HCT116 (cell line): ENCODE data around the gene ANKRD44. TPM values are rescaled to one million over a fixed set of nuclear protein-coding genes. Genes with fewer than 3 reads are reported as not detected.

Experiments used
- ATAC-seq: fragments of 200-7000 bp; cut with Tn5 transposase; 2 replicates; pipeline ENCODE4 v1.9.1; 2020; ENCODE audit warnings: mild to moderate bottlenecking, moderate library complexity
- BruUV-seq: library from RNA; stranded (reverse); fragments of 400-500 nt; replicated peaks from 2 replicates; lab custom pipeline; 2021; lab: Mats Ljungman, UMichigan
- CTCF ChIA-PET: fragments of 300-600 bp; sonication (Branson Sonifier 250); formaldehyde crosslinking; loops from one replicate; lab custom pipeline; 2021; ENCODE audit warnings: antibody characterized with exemption; lab: Charles Lee
- POLR2A ChIA-PET: fragments of 300-600, 350-600 bp; sonication (Branson Sonifier 250); formaldehyde crosslinking; loops from one replicate; lab custom pipeline; 2021; ENCODE audit warnings: antibody characterized with exemption; lab: Charles Lee
- RAD21 ChIA-PET, 2 experiments: fragments of 300-600 bp; sonication (Branson Sonifier 250); formaldehyde crosslinking; loops; one replicate each; lab custom pipeline; 2023; ENCODE audit warnings: low total read pairs in 2 of 2; ENCODE audit not compliant: uncharacterized antibody in 2 of 2, unreplicated experiment in 2 of 2, low non-redundant PET in 1 of 2; lab: Charles Lee
- DNase-seq: peaks from one replicate; pipeline ENCODE4 v3.0.0-alpha.2; 2010; ENCODE audit warnings: low read depth, low spot score
- H2AFZ ChIP-seq: fragments of 200-600 bp; shearing (Covaris generic), sonication (generic); 2 replicates; pipeline ENCODE4 v1.6.1; 2017; ENCODE audit warnings: low read depth, mixed run types, mixed read lengths, antibody characterized with exemption, low read length; ENCODE audit not compliant: poor library complexity, severe bottlenecking
- H3K27ac ChIP-seq: 2 replicates; pipeline ENCODE4 v1.5.1; 2012; ENCODE audit warnings: low read depth, low read length
- H3K27me3 ChIP-seq: fragments of 200-600 bp; sonication (generic); 2 replicates; pipeline ENCODE4 v1.6.1; 2016; ENCODE audit warnings: mixed run types, low read length, mixed read lengths; ENCODE audit not compliant: insufficient read depth
- H3K36me3 ChIP-seq, 2 experiments: fragments of 200-500 bp in 1 of 2; fragments of 200-600 bp in 1 of 2; sonication (Bioruptor generic) in 1 of 2; sonication (generic) in 1 of 2; 2 replicates each; pipeline versions ENCODE4 v1.5.1 to v1.6.1; 2014 to 2016; ENCODE audit warnings: low read length in 2 of 2, inconsistent platforms in 1 of 2, mixed read lengths in 1 of 2, mixed run types in 1 of 2; ENCODE audit not compliant: insufficient read depth in 2 of 2, control insufficient read depth in 1 of 2
- H3K4me1 ChIP-seq, 2 experiments: fragments of 200-600 bp in 1 of 2; sonication (generic) in 1 of 2; 2 replicates each; pipeline versions ENCODE4 v1.5.1 to v1.6.1; 2012 to 2017; ENCODE audit warnings: low read length in 2 of 2, inconsistent platforms in 1 of 2, mild to moderate bottlenecking in 1 of 2, mixed read lengths in 1 of 2, mixed run types in 1 of 2, moderate library complexity in 1 of 2; ENCODE audit not compliant: insufficient read depth in 2 of 2, control insufficient read depth in 1 of 2
- H3K4me2 ChIP-seq: fragments of 200-600 bp; sonication (generic); 2 replicates; pipeline ENCODE4 v1.6.1; 2017; ENCODE audit warnings: mixed run types, low read length, mixed read lengths
- H3K4me3 ChIP-seq, 2 experiments: fragments of 200-600 bp in 1 of 2; sonication (generic) in 1 of 2; replicated peaks in 1 of 2; 2 replicates each; pipeline ENCODE4 v1.5.1; 2011 to 2016; ENCODE audit warnings: low read length in 2 of 2, control low read depth in 1 of 2, low read depth in 1 of 2, mild to moderate bottlenecking in 1 of 2, mixed read lengths in 1 of 2, mixed run types in 1 of 2
- H3K79me2 ChIP-seq: fragments of 200-600 bp; sonication (generic); 2 replicates; pipeline ENCODE4 v1.6.1; 2017; ENCODE audit warnings: mild to moderate bottlenecking, mixed run types, low read length, moderate library complexity, mixed read lengths; ENCODE audit not compliant: insufficient read depth
- H3K9ac ChIP-seq: fragments of 200-600 bp; sonication (generic); 2 replicates; pipeline ENCODE4 v1.6.1; 2016; ENCODE audit warnings: low read length, mixed read lengths
- H3K9me2 ChIP-seq: fragments of 200-600 bp; sonication (generic), shearing (Covaris generic); 2 replicates; pipeline ENCODE4 v1.6.1; 2017; ENCODE audit warnings: mixed run types, mild to moderate bottlenecking, moderate library complexity; ENCODE audit not compliant: insufficient read depth
- H3K9me3 ChIP-seq, 2 experiments: fragments of 200-500 bp in 1 of 2; fragments of 200-600 bp in 1 of 2; sonication (Bioruptor generic) in 1 of 2; sonication (generic) in 1 of 2; 2 replicates each; pipeline ENCODE4 v1.6.1; 2014 to 2017; ENCODE audit warnings: low read length in 2 of 2, mixed read lengths in 2 of 2, inconsistent platforms in 1 of 2, low read depth in 1 of 2, mild to moderate bottlenecking in 1 of 2, mixed run types in 1 of 2, moderate library complexity in 1 of 2; ENCODE audit not compliant: control insufficient read depth in 1 of 2, insufficient read depth in 1 of 2
- H4K20me1 ChIP-seq: fragments of 200-600 bp; sonication (generic), shearing (Covaris generic); 2 replicates; pipeline ENCODE4 v1.6.1; 2017; ENCODE audit warnings: mixed run types, mild to moderate bottlenecking, moderate library complexity; ENCODE audit not compliant: insufficient read depth
- CBX3 ChIP-seq: IDR thresholded peaks from 2 replicates; pipeline ENCODE4 v1.6.1; 2012; ENCODE audit warnings: low read depth
- CEBPB ChIP-seq: IDR thresholded peaks from 2 replicates; pipeline ENCODE4 v1.6.1; 2012; ENCODE audit warnings: low read depth
- CTCF ChIP-seq, 3 experiments: fragments of 200-600 bp in 1 of 3; sonication (generic) in 1 of 3; IDR thresholded peaks in 2 of 3; conservative IDR thresholded peaks in 1 of 3; 2 replicates each; pipeline ENCODE4 v1.5.1; 2012 to 2017; ENCODE audit warnings: low read depth in 2 of 3, low read length in 2 of 3, antibody characterized with exemption in 1 of 3, borderline replicate concordance in 1 of 3, control low read depth in 1 of 3, mild to moderate bottlenecking in 1 of 3, mixed read lengths in 1 of 3, mixed run types in 1 of 3, moderate library complexity in 1 of 3; ENCODE audit not compliant: insufficient read depth in 1 of 3
- EGR1 ChIP-seq: IDR thresholded peaks from 2 replicates; pipeline ENCODE4 v1.6.1; 2012; ENCODE audit warnings: low read depth
- ELF1 ChIP-seq: IDR thresholded peaks from 2 replicates; pipeline ENCODE4 v1.6.1; 2012; ENCODE audit warnings: low read depth, borderline replicate concordance
- EZH2phosphoT487 ChIP-seq: fragments of 200-600 bp; IDR thresholded peaks from 2 replicates; pipeline ENCODE4 v1.6.1; 2018; ENCODE audit warnings: antibody characterized with exemption, borderline replicate concordance
- FOSL1 ChIP-seq: IDR thresholded peaks from 2 replicates; pipeline ENCODE4 v1.6.1; 2012; ENCODE audit warnings: low read depth
- JUND ChIP-seq: IDR thresholded peaks from 2 replicates; pipeline ENCODE4 v1.6.1; 2012
- POLR2AphosphoS5 ChIP-seq: IDR thresholded peaks from 2 replicates; pipeline ENCODE4 v1.6.1; 2011; ENCODE audit warnings: mild to moderate bottlenecking, low read depth, low read length, moderate library complexity
- RAD21 ChIP-seq: IDR thresholded peaks from 2 replicates; pipeline ENCODE4 v1.6.1; 2012; ENCODE audit warnings: low read depth, mild to moderate bottlenecking
- YY1 ChIP-seq: IDR thresholded peaks from 2 replicates; pipeline ENCODE4 v1.6.1; 2011; ENCODE audit warnings: low read length, low read depth, moderate library complexity, mild to moderate bottlenecking; ENCODE audit not compliant: insufficient replicate concordance; ENCODE audit errors: extremely low read depth
- ZNF274 ChIP-seq: fragments of 200-500 bp; sonication (Bioruptor generic); IDR thresholded peaks from 2 replicates; pipeline ENCODE4 v1.6.1; 2014; ENCODE audit warnings: mild to moderate bottlenecking, low read depth, low read length, inconsistent platforms
- intact Hi-C: fragments of 100-400 bp; cut with micrococcal nuclease; formaldehyde crosslinking; loops from 2 replicates; pipeline ENCODE4 v1.10.0; 2022
- total RNA-seq: library from RNA; stranded (reverse); gene quantifications from one replicate; pipeline ENCODE4 v1.2.1, GENCODE V29; 2021; ENCODE audit not compliant: unreplicated experiment
- TF ChIP-seq, protein P1 (sequence below): IDR thresholded peaks from 2 replicates; pipeline ENCODE4 v1.6.1; 2012; ENCODE audit warnings: low read depth

Gene ANKRD44
- total RNA-seq, 1 experiment from 2014 or later = 2.7 TPM

- no peak overlapping the region for H2AFZ ChIP-seq
- H3K27ac ChIP-seq = no peak overlapping the region
- ATAC-seq (no peak), DNase-seq (no peak)
- H3K9me2 ChIP-seq = no peaks in the 10 kb centered on the region
- TF ChIP-seq ELF1 (no peak), ZNF274 (no peak)
- TF ChIP-seq, all 23 proteins: peak for 0
- Histone ChIP-seq H3K4me3 (no peak overlapping the region), H3K79me2 (no peaks in the 10 kb centered on the region), H3K4me2 (no peak overlapping the region), H3K4me1 (peaks cover 0 to 5% of the 10 kb centered on the region in 2 experiments; a peak in 1 of 4 replicates), H3K9ac (no peak overlapping the region), H3K9me3 (no peaks in the 10 kb centered on the region), H4K20me1 (no peaks in the 10 kb centered on the region), H3K36me3 (no peaks in the 10 kb centered on the region), H3K27me3 (no peaks in the 10 kb centered on the region)
- ChIA-PET RAD21 (no interaction called here), CTCF (interaction anchor here (0.7 to 1.3 kb wide), 2 partner anchors 111 to 441 kb away, joined by 3 read pairs; no protein-coding TSS in a partner anchor), POLR2A (no interaction called here)
- intact Hi-C loops = loop anchor here (1.0 to 5.0 kb wide), 2 partner anchors 186 to 585 kb away; no protein-coding TSS in a partner anchor
- no TSS peak for BruUV-seq
Observed at GRCh38 chr2:197191940-197192322, 118.6 kb downstream of the ANKRD44 start.

GRCh38 chr2:197191177-197191939 lies 119.2 kb downstream of the ANKRD44 start:
- Histone ChIP-seq H3K79me2 (no peaks in the 10 kb centered on the region), H2AFZ (no peak overlapping the region), H3K9me2 (no peaks in the 10 kb centered on the region), H3K36me3 (no peaks in the 10 kb centered on the region), H3K4me3 (no peak overlapping the region), H3K27me3 (no peaks in the 10 kb centered on the region), H3K4me1 (no peaks in the 10 kb centered on the region), H3K9me3 (no peaks in the 10 kb centered on the region), H3K27ac (no peak overlapping the region), H4K20me1 (no peaks in the 10 kb centered on the region), H3K4me2 (no peak overlapping the region), H3K9ac (no peak overlapping the region)
- peak; percentile 31 for DNase-seq
- ChIA-PET RAD21 (no interaction called here), POLR2A (no interaction called here), CTCF (interaction anchor here (0.7 to 2.5 kb wide), 3 partner anchors 78 to 440 kb away, joined by 3 to 8 read pairs (median 3); no protein-coding TSS in a partner anchor)
- intact Hi-C loops = loop anchor here (1.0 to 5.0 kb wide), 2 partner anchors 187 to 586 kb away; no protein-coding TSS in a partner anchor
- peak; percentile 68 for ATAC-seq
- BruUV-seq = no TSS peak
- TF ChIP-seq, protein P1, sequence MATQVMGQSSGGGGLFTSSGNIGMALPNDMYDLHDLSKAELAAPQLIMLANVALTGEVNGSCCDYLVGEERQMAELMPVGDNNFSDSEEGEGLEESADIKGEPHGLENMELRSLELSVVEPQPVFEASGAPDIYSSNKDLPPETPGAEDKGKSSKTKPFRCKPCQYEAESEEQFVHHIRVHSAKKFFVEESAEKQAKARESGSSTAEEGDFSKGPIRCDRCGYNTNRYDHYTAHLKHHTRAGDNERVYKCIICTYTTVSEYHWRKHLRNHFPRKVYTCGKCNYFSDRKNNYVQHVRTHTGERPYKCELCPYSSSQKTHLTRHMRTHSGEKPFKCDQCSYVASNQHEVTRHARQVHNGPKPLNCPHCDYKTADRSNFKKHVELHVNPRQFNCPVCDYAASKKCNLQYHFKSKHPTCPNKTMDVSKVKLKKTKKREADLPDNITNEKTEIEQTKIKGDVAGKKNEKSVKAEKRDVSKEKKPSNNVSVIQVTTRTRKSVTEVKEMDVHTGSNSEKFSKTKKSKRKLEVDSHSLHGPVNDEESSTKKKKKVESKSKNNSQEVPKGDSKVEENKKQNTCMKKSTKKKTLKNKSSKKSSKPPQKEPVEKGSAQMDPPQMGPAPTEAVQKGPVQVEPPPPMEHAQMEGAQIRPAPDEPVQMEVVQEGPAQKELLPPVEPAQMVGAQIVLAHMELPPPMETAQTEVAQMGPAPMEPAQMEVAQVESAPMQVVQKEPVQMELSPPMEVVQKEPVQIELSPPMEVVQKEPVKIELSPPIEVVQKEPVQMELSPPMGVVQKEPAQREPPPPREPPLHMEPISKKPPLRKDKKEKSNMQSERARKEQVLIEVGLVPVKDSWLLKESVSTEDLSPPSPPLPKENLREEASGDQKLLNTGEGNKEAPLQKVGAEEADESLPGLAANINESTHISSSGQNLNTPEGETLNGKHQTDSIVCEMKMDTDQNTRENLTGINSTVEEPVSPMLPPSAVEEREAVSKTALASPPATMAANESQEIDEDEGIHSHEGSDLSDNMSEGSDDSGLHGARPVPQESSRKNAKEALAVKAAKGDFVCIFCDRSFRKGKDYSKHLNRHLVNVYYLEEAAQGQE = no peak
- TF ChIP-seq FOSL1 (no peak), EZH2phosphoT487 (no peak), EGR1 (no peak), JUND (no peak), ZNF274 (no peak), CTCF (IDR thresholded peaks at IDR 0.05 in 2 of 3, conservative IDR thresholded peaks at IDR 0.05 in 1 of 3; ENCODE audit: borderline replicate concordance in 1 of 3, insufficient read depth in 1 of 3, low read depth in 2 of 3, low read length in 2 of 3) (peak; percentile 61 to 83 (median 78)), CEBPB (no peak), ELF1 (no peak), RAD21 (peak; percentile 86), POLR2AphosphoS5 (no peak), CBX3 (0 out of 2 replicates have a peak, but pooled peaks have one; percentile 15), YY1 (no peak)
